GM18867 (cell line): Measurements from ENCODE around the gene MAL.

ENCODE experiments used
- ATAC-seq: cut with Tn5 transposase; IDR thresholded peaks from one replicate; pipeline ENCODE4 v1.9.1; 2021; ENCODE audit warnings: mild to moderate bottlenecking, moderate library complexity; ENCODE audit not compliant: unreplicated experiment

Gene MAL

DNA sequence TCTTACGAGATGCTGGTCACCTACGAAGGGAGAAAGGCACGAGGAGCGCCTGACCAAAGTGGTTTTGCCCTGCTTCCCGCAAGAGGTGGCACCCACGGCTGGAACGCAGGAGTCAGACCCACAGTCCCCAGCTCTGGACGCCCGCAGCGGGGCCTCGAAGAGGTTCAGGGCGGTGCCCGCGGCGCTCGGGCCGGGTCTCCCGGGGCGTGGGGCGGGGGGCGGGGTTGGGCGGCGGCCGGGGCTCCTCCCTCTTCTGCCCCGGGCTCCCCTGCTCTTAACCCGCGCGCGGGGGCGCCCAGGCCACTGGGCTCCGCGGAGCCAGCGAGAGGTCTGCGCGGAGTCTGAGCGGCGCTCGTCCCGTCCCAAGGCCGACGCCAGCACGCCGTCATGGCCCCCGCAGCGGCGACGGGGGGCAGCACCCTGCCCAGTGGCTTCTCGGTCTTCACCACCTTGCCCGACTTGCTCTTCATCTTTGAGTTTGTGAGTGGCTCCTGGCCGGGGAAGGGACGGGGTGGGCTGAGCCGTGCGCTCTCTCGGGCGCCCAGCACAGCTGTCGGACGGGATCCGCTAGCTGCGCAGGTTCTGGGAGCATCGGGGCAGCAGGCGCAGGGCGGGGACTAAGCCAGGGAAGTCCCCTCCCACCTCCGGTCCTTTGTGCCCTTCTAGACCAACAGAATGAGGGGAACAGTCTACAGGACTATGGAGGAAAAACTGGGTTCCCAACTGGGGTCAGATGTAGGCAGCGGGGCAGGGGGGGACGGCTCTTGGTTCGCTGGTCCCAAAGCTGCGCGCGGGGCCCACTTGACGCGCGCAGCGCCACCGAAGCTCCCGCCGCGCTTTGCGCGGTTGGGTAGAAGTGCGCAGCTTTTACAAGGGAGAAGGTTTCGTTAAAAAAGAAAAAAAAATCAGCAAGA lies at the start of gene MAL:
TSS of gene MAL (plus strand) at position 303 of the 914 bp plus-strand sequence. CDS start at position 388, 85 bp downstream.
- ATAC-seq = no peak

- no peak for ATAC-seq
Measured at GRCh38 chr2:94977826-94978225, 47.7 kb upstream of the MAL start.

- ATAC-seq = no peak
Measured at GRCh38 chr2:94978917-94979316, 46.6 kb upstream of the MAL start.

GRCh38 chr2:94979406-94980375 lies 45.8 kb upstream of the MAL start:
- no peak for ATAC-seq

DNA sequence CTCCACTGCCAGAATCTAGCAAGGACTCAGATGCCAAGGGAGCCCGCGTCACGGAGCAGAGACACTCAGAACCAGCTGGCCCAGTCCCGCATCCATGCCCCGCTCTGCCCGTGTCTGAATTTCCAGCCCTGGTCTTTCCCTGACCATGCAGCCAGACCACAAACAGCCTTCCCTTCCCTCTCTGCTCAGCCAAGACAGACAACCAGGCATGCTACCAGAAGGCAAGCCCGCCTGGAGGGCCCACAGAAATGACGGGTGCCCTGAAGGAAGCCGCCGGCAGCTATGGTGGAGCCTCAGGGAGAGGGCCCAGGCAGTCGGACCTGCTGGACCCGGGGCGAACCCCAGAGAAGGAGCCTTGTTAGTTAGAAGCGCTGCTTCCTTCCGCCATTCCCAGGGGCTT lies 45.1 kb upstream of the MAL start:
- no peak for ATAC-seq

DNA sequence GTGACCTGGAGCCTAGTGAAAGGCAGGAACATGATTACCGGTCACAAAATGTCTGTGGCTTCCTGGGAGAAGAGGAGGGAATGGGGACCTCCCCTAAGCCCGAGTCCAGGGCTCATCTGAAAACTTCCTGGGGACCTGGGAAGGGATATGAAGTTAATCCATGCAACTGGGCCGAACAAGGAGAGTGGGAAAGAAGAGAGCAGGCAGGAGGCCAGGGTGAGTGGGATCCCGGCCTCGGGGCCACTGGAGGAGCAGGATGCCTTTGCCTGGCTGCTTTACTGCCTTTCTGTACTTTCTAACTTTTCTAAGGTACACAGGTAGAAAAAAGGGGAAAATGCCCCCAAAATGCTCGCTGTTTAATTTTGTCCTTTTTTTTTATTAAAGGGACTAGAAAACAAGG lies 43.4 kb upstream of the MAL start:
- no peak for ATAC-seq

DNA sequence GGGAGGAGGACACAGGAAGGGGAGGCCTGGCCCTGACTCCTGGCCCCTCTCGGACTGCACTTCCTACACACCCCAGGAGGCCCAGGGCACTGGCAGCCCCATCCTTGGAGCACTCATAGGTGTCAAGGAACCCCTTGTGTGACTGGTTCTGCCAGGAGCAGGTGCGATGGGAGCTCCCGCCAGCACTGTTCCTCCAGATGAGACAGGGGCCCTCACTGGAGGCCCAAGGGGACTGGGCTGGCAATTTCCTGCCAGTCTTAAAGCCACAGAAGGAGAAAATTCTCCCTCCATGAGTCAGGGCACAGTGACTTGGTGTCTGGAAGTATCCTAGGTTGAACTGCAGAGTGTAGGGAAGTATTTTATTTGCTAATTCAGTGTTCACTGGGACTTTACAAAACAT lies 42.8 kb upstream of the MAL start:
- ATAC-seq = no peak

GRCh38 chr2:94984964-94985575 lies 40.4 kb upstream of the MAL start:
- no peak for ATAC-seq

DNA sequence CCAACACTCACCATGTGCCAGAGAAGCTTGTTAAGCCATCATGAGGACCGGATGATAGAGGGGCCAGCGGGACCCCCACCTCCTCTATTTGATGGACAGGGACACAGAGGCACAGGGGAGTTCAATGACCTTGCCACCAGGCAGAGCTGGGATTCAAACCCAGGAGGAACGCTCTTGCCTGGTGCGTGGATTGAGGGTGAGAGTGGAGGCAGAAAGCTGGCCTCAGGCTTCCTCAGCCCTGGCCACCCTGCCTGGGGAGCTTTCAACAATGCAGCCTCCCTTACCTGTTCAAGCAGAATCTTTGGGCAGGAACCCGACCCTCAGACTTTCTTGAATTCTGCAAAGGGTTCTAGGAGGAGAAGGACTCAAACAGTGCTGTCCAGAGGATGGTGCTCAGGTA lies 39.9 kb upstream of the MAL start:
- ATAC-seq = no peak

GRCh38 chr2:94986392-94986963 lies 39.0 kb upstream of the MAL start:
- peak; percentile 89 for ATAC-seq

- no peak for ATAC-seq
Measured at GRCh38 chr2:94987074-94988020, 38.2 kb upstream of the MAL start.

DNA sequence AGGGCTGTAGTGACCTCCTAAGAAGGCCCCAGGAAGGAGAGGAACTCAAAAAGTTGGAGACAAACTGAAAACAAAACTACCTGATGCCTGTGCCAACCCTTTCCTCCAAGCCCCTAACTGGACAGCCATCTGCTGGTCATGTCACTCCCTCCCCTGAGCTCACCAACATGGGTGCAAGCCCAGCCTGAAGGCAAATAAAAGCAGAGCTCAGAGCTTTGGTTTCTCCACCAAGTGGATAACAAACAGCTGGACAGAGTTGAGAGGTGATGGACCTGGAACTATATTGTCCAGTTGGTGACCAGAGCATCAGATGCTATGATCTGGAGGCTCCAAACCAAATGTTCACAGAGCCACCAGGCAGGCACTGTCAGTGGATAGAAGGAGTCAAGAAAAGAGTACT lies 34.6 kb upstream of the MAL start:
- no peak for ATAC-seq

DNA sequence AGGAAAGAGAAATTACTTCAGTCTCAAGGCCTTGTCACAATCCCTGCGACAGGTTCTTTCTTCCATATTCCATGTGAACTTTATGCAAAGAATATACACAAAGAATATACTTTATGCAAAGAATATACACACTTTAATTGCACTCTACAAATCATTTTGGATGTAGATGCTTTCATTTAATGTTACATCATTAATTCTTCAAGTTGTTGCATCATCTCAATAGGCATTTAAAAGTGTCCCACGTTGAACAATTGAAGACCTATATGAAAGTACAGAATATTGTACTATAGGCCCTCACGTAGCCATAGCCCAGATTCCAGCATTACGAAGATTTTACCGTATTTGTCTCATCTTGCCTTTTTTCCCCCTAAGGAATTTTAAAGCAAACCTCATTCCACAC lies 33.1 kb upstream of the MAL start:
- no peak for ATAC-seq

DNA sequence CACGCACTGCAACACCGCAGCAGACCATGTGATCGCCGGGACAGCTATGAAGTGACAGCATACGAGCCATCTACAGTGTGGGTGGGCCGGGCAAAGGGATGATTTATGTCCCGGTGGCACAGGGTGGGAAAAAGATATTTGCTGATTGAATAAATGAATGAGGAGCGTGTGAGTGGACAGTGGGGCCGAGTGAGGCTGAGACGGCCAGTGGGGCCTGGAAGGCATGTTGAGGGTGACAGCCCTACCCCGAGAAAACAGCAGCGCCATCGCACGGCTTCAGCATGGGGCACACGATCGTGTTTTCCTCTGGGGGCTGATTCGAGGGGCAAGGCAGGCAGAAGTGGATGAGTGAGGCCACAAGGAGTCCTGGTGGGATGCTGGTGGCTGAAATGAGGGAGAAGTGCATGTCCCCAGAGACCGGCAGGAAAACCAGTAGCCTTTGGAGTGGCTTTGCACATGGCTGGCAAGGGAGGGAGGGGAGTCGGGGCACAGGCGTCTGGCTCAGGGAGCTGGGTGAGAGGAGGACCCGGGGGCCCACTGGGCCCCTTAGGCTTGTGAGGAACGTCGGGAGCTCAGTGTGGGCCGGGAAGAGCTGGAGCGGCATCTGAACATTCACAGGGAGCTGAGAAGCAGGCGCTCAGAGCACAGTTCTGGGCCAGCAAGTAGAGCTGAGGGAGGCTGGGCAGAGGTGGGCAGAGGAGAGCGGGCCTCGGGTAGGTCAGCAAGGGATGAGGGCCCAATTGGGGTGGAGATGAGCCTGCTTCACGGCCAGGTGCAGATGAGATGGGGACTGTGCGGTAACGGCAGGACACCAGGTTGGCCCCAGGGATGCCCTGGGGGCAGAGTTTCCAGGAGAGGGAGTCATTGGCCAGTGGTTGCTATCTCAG lies 32.1 kb upstream of the MAL start:
- ATAC-seq = no peak

- no peak for ATAC-seq
Measured at GRCh38 chr2:94994063-94994913, 31.2 kb upstream of the MAL start.

GRCh38 chr2:94994914-94995552 lies 30.5 kb upstream of the MAL start:
- no peak for ATAC-seq

- no peak for ATAC-seq
Measured at GRCh38 chr2:94995553-94996304, 29.8 kb upstream of the MAL start.
